ENCODE data around the gene CAPRIN1.

CAPRIN1 gene, protein sequence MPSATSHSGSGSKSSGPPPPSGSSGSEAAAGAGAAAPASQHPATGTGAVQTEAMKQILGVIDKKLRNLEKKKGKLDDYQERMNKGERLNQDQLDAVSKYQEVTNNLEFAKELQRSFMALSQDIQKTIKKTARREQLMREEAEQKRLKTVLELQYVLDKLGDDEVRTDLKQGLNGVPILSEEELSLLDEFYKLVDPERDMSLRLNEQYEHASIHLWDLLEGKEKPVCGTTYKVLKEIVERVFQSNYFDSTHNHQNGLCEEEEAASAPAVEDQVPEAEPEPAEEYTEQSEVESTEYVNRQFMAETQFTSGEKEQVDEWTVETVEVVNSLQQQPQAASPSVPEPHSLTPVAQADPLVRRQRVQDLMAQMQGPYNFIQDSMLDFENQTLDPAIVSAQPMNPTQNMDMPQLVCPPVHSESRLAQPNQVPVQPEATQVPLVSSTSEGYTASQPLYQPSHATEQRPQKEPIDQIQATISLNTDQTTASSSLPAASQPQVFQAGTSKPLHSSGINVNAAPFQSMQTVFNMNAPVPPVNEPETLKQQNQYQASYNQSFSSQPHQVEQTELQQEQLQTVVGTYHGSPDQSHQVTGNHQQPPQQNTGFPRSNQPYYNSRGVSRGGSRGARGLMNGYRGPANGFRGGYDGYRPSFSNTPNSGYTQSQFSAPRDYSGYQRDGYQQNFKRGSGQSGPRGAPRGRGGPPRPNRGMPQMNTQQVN

DNA sequence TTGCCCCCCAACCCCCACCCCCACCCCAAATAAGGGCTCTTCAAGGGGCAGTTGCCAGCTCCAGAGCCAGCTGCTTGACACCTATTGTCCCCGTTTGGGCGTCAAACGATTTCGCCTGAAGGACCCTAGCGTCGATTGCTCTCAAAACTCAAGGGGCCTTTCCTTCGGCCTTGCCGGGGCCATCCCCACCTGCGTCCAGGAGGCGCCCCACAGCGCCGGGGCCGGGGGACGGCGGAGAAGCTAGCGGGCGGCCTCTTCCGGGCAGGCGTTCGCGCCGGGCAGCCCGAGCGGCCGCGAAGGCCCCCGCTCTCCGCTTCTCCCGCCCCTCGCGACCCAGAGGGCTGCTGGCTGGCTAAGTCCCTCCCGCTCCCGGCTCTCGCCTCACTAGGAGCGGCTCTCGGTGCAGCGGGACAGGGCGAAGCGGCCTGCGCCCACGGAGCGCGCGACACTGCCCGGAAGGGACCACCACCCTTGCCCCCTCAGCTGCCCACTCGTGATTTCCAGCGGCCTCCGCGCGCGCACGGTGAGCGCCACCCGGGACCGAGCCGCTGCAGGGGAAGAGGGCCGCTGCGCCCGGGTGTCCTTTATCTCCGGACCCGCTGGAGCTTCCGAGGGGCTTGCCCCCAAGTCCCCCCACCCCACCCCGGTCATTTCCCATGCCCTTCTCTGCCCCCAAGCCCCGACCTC lies at the start of gene CAPRIN1:
Gene CAPRIN1 (plus strand): TSS at position 383 of the 687 bp plus-strand sequence. CDS start 690 bp downstream, outside the sequence.
- Histone ChIP-seq H3K9ac (ENCODE audit: low read depth, low read length, poor library complexity, severe bottlenecking) (peak within 1 kb of the TSS; percentile 98), H3K79me2 (ENCODE audit: insufficient read depth, low read length) (peaks cover 53% of the 10 kb centered on the region), H3K27me3 (ENCODE audit: insufficient read depth, low read length, poor library complexity, severe bottlenecking) (peaks cover 11% of the 10 kb centered on the region), H3K36me3 (ENCODE audit: insufficient read depth, low read length) (peaks cover 24% of the 10 kb centered on the region), H3K4me3 (ENCODE audit: low read length, poor library complexity, severe bottlenecking) (peak within 1 kb of the TSS; percentile 92), H3K9me2 (replicated peaks; ENCODE audit: low read depth, low read length) (no peaks in the 10 kb centered on the region), H3K4me2 (ENCODE audit: low read depth, low read length, poor library complexity, severe bottlenecking) (peak within 1 kb of the TSS; percentile 86), H3K9me3 (ENCODE audit: insufficient read depth, low read depth, low read length) (no peaks in the 10 kb centered on the region), H2AFZ (ENCODE audit: low read length) (peak within 1 kb of the TSS; percentile 72), H3F3A (ENCODE audit: low read depth) (peaks cover 15% of the 10 kb centered on the region; the same call in 1 of the 2 replicates), H4K20me1 (ENCODE audit: insufficient read depth, low read length, poor library complexity, severe bottlenecking) (peaks cover 43% of the 10 kb centered on the region), H3K4me1 (ENCODE audit: insufficient read depth, low read length, poor library complexity, severe bottlenecking) (peaks cover 30% of the 10 kb centered on the region)
- TF ChIP-seq, protein P1, sequence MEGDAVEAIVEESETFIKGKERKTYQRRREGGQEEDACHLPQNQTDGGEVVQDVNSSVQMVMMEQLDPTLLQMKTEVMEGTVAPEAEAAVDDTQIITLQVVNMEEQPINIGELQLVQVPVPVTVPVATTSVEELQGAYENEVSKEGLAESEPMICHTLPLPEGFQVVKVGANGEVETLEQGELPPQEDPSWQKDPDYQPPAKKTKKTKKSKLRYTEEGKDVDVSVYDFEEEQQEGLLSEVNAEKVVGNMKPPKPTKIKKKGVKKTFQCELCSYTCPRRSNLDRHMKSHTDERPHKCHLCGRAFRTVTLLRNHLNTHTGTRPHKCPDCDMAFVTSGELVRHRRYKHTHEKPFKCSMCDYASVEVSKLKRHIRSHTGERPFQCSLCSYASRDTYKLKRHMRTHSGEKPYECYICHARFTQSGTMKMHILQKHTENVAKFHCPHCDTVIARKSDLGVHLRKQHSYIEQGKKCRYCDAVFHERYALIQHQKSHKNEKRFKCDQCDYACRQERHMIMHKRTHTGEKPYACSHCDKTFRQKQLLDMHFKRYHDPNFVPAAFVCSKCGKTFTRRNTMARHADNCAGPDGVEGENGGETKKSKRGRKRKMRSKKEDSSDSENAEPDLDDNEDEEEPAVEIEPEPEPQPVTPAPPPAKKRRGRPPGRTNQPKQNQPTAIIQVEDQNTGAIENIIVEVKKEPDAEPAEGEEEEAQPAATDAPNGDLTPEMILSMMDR (conservative IDR thresholded peaks at IDR 0.05; ENCODE audit: low read length), result no peak
- TF ChIP-seq EZH2phosphoT487 (IDR thresholded peaks at IDR 0.05; ENCODE audit: borderline replicate concordance), result no peak

DNA sequence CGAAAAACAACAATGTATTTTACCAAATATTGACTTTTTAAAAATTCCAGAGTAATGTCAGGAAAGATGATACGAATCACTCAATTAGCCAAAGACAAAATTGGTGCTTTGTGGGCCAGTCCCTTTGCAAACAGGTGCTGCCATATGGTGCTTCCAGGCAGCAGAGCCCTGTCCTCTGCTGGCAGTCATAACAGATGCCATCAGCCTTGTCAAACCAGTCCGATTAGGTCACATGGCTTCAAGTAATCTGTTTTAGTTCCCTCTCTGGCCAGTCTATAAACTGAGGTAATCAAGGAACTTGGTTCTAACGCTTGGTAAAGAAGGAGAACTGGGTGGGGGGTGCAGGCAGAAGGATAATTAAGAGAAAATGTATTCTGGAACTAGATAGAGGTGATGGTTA lies 49.1 kb upstream of the CAPRIN1 start:
- no peak overlapping the region for H2AFZ ChIP-seq (ENCODE audit: low read length)
- TF ChIP-seq, protein P1 (conservative IDR thresholded peaks at IDR 0.05; ENCODE audit: low read length), result no peak
- no peak for TF ChIP-seq EZH2phosphoT487 (IDR thresholded peaks at IDR 0.05; ENCODE audit: borderline replicate concordance)
- H3K4me3 ChIP-seq (ENCODE audit: low read length, poor library complexity, severe bottlenecking), result no peak overlapping the region
- H3F3A ChIP-seq (ENCODE audit: low read depth), result no peaks in the 10 kb centered on the region
- no peaks in the 10 kb centered on the region for H3K9me3 ChIP-seq (ENCODE audit: insufficient read depth, low read depth, low read length)
- H3K36me3 ChIP-seq (ENCODE audit: insufficient read depth, low read length), result no peaks in the 10 kb centered on the region
- no peak overlapping the region for H3K4me2 ChIP-seq (ENCODE audit: low read depth, low read length, poor library complexity, severe bottlenecking)
- no peaks in the 10 kb centered on the region for H4K20me1 ChIP-seq (ENCODE audit: insufficient read depth, low read length, poor library complexity, severe bottlenecking)
- H3K9ac ChIP-seq (ENCODE audit: low read depth, low read length, poor library complexity, severe bottlenecking), result no peak overlapping the region
- H3K79me2 ChIP-seq (ENCODE audit: insufficient read depth, low read length), result no peaks in the 10 kb centered on the region
- H3K4me1 ChIP-seq (ENCODE audit: insufficient read depth, low read length, poor library complexity, severe bottlenecking), result peaks cover 3% of the 10 kb centered on the region
- H3K27me3 ChIP-seq (ENCODE audit: insufficient read depth, low read length, poor library complexity, severe bottlenecking), result peaks cover 12% of the 10 kb centered on the region
- H3K9me2 ChIP-seq (replicated peaks; ENCODE audit: low read depth, low read length), result no peaks in the 10 kb centered on the region

DNA sequence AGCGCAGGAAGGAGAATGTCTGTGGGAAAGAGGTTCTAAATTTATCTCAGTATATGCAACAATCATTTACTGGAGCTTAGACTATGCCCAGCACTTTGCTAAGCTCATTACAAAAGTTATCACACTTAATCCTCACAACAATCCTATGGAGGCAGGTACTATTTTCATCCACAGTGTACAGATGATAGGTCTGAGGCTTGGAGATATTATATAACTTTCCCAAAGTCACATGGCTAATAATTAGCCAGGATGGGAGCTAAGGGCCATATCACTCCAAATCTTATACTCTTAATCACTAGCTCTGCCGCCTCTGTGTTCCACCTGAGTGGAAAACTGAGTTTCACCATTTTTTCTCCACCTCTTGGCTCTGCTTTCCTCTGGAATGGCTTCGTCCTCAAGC lies 47.3 kb upstream of the CAPRIN1 start:
- H3F3A ChIP-seq (ENCODE audit: low read depth), result no peaks in the 10 kb centered on the region
- TF ChIP-seq EZH2phosphoT487 (IDR thresholded peaks at IDR 0.05; ENCODE audit: borderline replicate concordance), result no peak
- TF ChIP-seq, protein P1 (conservative IDR thresholded peaks at IDR 0.05; ENCODE audit: low read length), result no peak

More for the DNA sequence above, 47.3 kb upstream of the CAPRIN1 start:
- no peak overlapping the region for H3K4me2 ChIP-seq (ENCODE audit: low read depth, low read length, poor library complexity, severe bottlenecking)
- H3K27me3 ChIP-seq (ENCODE audit: insufficient read depth, low read length, poor library complexity, severe bottlenecking), result no peaks in the 10 kb centered on the region
- H2AFZ ChIP-seq (ENCODE audit: low read length), result no peak overlapping the region
- H3K9me3 ChIP-seq (ENCODE audit: insufficient read depth, low read depth, low read length), result no peaks in the 10 kb centered on the region
- no peaks in the 10 kb centered on the region for H4K20me1 ChIP-seq (ENCODE audit: insufficient read depth, low read length, poor library complexity, severe bottlenecking)
- no peak overlapping the region for H3K4me3 ChIP-seq (ENCODE audit: low read length, poor library complexity, severe bottlenecking)
- no peaks in the 10 kb centered on the region for H3K9me2 ChIP-seq (replicated peaks; ENCODE audit: low read depth, low read length)
- H3K9ac ChIP-seq (ENCODE audit: low read depth, low read length, poor library complexity, severe bottlenecking), result no peak overlapping the region
- no peaks in the 10 kb centered on the region for H3K4me1 ChIP-seq (ENCODE audit: insufficient read depth, low read length, poor library complexity, severe bottlenecking)
- no peaks in the 10 kb centered on the region for H3K36me3 ChIP-seq (ENCODE audit: insufficient read depth, low read length)
- H3K79me2 ChIP-seq (ENCODE audit: insufficient read depth, low read length), result no peaks in the 10 kb centered on the region
